Hypothalamus (tissue), 51 donors: ENCODE results near the gene SENP5.
A peak's percentile ranks its signal among the peaks of the same experiment; 100 is the strongest.
"Not testable (repeated sequence)": the region's sequence is repeated elsewhere in the genome, so short reads cannot be mapped to it uniquely, and the experiment has no call there.

Experiments used
- DNase-seq, 51 donors: peaks; one replicate each; lab custom pipeline; 2025; lab: John Stamatoyannopoulos, UW

Gene SENP5

DNA sequence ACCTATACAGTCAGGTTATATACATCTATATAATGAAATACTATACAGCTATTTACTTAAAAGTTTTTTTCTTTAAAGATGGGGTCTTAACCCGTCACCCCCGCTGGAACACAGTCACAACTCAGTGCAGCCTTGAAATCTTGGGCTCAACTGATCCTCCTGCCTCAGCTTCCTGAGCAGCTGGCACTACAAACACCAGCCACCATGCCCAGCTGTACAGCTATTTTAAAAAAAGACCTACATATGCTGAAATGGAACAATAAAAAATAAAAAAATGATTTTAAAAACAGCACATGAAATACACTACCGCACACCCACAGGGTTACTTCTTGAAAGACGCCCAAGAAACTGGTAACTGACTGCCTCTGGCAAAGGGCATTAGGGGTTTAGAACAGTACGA lies 70.9 kb downstream of the SENP5 start:
- no peak for DNase-seq

DNA sequence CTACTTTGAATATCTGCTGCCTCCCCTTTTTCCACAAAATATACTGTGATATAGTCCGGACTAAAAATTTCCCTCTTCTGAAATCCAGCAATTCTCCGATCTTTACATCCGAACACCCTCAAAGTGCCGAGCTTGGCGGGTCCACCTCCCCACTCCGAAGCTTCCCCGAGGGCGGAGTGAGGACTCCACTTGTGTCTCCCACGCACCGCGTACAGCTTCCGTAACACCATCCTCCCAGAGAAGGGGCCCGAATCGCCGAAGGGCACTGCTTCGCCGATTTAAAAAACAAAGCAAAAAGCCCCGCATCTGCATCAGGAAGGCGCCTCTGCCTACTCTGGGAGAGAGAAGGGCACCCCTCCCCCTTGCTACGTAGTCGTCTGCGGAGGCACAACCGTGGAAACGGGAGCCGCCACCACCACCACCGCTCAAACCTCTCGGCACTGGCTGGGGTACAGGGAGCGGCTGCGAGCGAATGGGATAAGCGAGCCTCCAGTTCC lies 74.1 kb downstream of the SENP5 start:
- DNase-seq, result peak in 15 of 51 donors; percentile 32 to 75 (median 57)

DNA sequence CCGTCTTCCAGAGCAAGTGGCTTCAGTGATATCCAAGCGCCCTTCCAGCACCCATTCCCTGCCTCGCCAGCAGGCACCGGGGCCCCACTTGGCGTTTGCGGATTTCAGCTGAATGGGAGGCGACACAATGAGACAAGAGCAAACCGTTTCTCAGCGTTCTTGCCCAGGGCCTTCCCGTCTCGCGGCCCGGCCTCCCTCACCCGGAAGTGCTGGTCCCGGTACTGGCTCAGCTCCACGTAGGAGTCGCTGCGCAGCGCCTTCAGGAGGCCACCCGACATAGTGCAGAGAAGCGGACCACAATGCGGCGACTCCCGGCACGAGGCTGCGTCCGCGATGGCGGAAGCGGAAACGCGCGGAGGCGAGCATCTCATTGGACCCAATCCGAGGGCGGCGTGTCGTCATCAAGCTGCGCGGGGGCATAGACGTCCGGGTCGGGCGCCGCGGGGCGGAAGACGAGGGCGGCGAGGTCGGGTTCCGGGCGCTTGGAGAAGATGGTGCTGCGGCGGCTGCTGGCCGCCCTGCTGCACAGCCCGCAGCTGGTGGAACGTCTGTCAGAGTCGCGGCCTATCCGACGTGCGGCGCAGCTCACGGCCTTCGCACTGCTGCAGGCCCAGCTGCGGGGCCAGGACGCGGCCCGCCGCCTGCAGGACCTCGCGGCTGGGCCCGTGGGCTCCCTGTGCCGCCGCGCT lies 74.7 kb downstream of the SENP5 start, which contains the start of gene NCBP2:
Gene NCBP2, minus strand, starts transcription at position 303 of the 689 bp plus-strand sequence. Its CDS starts 25 bp downstream, at position 278.
- DNase-seq, result peak; percentile 83 to 98 (median 95)

DNA sequence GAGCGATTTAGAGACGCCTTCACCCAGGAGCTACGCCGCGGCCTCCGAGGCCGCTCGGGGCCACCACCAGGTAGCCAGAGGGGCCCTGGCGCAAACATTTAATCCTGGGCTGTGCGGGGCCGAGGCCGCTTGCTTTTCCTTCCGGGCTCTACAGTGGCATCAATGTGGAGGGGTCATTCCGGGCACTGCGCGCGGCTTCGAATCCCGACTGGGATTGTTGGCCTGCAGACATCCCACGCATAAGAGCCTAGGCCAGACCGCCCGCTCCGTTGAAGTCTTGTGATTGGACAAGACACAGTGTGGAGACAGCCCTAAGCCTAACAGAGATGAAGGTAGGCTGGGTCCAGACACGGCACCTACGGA lies 75.2 kb downstream of the SENP5 start:
- DNase-seq, result peak in 12 of 51 donors; percentile 11 to 55 (median 29)

DNA sequence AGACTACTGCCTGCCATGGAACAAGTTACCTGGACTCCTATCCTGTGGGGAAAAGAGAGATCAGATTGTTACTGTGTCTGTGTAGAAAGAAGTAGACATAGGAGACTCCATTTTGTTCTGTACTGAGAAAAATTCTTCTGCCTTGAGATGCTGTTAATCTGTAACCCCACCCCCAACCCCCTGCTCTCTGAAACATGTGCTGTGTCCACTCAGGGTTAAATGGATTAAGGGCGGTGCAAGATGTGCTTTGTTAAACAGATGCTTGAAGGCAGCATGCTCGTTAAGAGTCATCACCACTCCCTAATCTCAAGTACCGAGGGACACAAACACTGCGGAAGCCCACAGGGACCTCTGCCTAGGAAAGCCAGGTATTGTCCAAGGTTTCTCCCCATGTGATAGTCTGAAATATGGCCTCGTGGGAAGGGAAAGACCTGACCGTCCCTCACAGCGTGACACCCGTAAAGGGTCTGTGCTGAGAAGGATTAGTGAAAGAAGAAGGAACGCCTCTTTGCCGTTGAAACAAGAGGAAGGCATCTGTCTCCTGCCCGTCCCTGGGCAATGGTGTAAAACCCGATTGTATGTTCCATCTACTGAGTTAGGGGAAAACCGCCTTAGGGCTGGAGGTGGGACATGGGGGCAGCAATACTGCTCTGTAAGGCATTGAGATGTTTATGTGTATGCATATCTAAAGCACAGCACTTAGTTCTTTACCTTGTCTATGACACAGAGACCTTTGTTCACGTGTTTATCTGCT lies 76.5 kb downstream of the SENP5 start:
- not testable (repeated sequence) for DNase-seq

DNA sequence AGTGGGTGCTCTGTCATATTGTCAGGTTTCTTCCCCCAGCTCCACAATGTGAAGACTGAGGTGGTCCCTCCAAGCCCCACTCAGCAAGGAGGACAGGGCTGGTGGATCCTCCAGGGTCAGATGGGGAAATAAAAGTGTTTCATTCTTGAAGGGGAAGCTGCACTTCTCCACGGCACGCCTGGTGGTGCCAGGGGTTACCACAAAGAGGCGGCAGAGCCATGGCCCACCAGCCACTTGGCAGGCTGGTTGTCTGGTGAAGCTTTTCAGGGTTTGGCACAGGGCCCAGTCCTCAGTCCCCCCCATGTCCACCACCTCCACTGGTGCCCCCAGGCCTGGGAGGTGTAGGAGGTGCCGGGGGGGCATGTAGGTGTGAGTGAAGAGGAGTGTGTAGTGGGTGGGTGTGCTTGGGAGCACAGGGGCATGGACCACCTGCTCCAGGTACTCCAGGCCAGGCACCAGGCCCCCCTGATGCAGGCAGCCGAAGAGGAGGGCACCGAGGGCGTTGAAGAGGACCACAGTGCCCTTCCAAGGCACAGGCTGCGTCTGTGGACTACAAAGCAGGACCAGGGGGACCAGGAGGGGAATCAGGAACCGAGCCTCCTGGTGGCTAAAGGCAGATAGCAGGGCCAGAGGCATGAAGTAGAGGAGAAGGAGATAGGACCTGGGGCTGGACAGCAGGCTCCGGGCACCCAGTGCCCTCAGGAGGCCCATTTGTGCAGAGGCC lies 79.6 kb downstream of the SENP5 start:
- no peak for DNase-seq

DNA sequence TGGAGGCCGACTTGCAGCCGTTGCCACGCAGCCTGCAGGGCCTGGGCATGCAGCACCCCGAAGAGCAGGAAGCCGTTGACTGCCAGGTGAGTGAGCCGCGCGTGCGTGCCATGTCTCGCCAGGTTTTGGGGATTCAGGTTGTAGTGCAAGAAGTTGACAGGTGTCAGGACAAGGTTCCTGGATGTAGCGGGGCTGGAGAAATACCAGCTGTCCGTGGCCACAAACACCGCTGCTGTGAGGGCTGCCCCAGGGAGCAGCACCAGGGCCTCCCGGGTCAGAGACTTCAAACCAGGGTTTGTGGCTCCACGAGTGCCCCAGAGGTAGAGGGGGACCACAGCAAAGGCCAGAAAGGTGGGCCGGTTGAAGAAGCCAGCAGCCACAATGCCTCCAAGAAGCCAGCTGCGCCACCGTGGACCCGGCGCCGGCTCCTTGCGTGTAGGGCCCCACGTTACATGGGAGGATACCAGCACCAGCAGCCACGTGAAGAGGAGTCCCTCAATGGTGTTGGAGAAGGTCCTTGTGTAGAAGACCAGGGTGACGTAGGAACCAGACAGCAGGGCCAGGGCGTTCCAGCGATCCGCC lies 80.2 kb downstream of the SENP5 start:
- DNase-seq, result no peak

DNA sequence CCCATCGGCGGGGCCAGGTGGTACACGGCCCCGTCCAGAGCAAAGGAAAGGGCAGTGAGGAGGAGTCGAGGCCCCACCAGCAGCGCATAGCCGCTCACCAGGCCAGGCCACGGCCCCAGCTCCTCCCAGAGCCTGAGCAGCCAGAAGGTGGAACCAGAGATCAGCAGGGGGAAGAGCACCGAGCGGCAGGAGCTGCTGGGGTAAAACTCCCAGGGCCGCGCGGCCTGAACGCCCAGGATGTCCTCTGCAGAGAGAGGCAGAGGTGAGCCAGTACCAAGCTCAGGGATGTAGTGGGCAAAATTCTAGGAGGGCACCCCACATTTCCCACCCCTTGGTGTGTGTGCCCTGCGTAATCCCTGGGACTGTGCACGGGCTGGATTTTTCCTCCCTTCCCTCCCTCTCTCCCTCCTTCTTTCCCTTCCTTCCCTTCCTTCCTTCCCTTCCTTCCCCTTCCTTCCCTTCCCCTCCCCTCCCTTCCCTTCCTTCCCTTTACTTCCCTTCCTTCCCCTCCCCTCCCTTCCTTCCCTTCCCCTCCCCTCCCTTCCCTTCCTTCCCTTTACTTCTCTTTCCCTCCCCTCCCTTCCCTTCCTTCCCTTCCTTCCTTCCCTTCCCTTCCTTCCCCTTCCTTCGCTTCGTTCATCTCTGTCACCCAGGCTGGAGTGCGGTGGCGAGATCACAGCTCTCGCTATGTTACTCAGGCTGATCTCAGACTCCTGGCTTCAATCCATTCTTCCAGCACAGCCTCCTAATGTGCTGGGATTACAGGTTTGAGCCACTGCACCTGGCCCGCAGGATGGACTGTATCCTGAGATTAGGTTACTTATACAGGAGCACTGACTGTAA lies 80.9 kb downstream of the SENP5 start:
- DNase-seq, result no peak

DNA sequence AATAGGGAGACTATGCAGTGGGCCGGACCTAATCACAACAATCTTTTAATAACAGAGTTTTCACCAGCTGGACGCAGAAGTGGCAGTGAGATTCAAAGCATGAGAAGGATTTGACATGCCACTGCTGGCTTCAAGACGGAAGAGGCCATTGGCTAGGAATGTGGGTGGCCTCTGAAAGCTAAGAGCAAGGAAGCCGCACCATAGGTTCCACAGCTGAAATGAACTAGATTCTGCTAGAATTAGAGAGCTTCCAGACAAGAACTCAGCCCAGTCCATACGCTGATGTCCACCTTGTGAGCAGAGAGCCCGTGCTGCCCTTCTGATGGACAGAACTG lies 81.5 kb downstream of the SENP5 start:
- DNase-seq, result no peak

DNA sequence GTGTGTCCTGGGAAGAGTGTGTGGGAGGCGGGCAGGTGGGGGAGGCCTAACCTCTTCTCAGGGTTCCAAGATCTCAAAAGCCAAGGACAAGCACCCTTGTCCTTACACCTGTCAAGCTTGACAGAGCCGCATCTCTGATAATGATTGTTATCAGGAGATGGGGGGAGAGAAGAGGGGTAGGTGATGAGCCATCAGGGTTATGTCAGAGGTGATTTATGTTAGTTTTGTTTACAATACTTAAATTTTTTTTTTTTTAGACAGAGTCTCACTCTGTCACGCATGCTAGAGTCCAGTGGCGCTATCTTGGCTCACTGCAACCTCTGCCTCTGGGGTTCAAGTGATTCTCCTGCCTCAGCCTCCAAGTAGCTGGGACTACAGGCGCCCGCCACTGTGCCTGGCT lies 82.0 kb downstream of the SENP5 start:
- no peak for DNase-seq

DNA sequence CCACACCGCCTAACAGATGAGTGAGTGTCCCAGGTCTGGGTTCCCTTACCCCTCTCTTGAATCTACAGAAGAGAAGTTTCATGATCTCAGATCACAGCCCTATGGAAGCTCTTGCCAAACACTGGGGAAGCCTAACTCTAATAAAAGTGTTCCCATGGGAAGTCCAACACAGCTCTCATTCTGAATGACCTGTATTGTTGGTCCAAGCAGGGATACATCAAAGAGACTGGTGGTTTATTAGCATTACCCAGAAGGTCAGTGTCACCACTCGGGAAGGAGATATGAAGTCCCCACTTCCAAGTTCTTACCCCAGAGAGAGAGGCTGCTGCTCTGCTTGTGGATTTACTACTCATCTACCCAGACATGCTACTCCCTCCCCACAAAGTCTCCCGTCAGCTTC lies 83.7 kb downstream of the SENP5 start:
- no peak for DNase-seq

DNA sequence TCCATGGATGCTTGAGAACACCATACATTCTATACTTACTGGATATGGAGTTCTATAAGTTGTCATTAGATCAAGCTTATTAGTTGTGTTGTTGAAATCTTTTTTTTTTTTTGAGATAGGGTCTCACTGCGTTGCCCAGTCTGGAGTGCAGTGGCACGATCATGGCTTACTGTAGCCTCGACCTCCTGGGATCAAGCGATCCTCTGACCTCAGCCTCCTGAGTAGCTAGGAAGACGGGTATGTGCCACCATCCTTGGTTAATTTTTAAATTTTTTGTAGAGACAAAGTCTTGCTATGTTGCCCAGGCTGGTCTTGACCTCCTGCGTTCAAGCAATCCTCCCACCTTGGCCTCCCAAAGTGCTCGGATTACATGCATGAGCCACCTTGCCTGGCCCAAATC lies 87.1 kb downstream of the SENP5 start:
- no peak for DNase-seq

DNA sequence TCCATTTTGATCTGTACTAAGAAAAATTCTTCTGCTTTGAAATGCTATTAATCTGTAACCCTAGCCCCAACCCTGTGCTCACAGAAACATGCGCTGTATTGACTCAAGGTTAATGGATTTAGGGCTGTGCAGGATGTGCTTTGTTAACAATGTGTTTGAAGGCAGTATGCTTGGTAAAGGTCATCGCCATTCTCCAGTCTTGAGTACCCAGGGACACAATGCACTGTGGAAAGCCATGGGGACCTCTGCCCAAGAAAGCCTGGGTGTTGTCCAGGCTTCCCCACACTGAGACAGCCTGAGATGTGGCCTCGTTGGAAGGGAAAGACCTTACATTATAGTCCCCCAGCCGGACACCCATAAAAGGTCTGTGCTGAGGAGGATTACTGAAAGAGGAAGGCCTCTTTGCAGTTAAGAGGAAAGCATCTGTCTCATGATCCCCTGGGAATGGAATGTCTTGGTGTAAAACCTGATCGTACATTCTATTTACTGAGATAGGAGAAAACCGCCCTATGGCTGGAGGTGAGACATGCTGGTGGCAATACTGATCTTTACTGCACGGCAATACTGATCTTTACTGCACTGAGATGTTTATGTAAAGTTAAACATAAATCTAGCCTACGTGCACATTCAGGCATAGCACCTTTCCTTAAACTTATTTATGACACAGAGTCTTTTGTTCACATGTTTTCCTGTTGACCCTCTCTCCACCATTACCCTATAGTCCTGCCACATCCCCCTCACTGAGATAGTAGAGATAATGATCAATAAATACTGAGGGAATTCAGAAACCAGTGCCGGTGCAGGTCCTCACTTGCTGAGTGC lies 94.6 kb downstream of the SENP5 start:
- DNase-seq, result no peak

DNA sequence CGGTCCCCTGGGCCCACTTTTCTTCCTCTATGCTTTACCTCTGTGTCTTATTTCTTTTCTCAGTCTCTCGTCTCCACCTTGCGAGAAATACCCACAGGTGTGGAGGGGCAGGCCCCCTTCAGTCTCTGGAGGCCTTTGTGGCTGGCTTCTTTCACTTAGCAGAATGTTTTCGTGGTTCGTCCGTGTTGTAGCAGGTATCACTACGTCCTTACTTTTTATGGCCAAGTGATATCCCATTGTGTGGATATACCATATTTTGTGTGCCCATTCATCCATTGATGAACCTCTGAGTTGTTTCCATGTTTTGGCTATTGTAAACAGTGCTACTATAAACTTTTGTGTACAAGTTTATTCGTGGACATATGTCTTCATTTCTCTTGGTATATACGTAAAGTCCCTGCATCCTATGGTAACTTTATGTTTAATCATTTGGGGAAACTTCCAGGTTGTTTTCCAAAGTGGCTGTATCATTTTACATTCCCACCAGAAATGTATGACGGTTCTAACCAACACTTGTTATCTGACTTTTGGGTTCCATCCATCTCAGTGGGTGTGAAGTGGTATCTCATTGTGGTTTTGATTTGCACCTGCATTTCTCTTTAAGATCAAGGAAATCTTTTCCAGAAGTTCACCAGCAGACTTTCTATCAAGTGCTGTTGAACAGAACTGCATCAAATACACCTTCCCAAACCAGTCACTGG lies 95.4 kb downstream of the SENP5 start:
- no peak for DNase-seq

DNA sequence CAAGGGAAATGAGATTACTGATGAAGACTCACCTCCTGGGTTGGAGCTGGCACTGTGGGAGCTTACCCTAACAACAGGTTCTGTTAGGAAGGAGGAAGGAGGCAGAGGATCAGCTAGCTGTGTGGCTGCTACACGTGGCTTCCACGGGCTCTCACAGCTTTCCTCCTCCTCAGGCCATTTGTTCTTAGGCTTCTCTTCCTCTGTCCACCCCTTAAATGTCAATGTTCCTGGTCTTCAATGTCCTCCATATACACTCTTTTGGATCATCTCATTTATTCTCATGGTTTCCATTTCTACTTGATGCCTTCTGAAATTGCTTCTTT lies 95.9 kb downstream of the SENP5 start:
- no peak for DNase-seq

DNA sequence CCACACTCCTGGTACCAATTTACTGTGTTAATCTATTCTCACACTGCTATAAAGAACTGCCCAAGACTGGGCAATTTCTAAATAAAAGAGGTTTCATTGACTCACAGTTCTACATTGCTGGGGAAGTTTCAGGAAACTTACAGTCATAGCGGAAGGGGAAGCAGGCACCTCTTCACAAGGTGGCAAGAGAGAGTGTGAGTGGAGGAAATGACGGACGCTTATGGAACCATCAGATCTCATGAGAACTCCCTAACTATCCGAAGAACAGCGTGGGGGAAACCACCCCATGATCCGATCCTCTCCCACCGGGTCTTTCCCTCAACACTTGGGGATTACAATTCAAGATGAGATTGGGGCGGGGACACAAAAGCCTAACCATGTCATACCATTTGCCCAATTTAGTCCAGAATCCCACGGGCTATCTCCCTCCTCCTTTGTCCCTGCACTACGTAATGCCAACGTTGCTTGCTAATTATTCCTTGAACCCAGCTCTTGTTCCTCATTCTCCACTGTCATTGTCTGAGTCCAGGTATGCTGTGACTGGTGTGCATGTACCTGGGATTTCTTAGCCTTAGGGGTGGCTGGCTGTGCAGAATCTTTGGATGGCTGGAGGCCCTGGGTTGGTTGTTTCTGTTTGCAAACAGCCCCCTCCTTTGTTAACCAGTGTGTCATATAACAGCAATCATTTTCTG lies 97.5 kb downstream of the SENP5 start:
- no peak for DNase-seq

DNA sequence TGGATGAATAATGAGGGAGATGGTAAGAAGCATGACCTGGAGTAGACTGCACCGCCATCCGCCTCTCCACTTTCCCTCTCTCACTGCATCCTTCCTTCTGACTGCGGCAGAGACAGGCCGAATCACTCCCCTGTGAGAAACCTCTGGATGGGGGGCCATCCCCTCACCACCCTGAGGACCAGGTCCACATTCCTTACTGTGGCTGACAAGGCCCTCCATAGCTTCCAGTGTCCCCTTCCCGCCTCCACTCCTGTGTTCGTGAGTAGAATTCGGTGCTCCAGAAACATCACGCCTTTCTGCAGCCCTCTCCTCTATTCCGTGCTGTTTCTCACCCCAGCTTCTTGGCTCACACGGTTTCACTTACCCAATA lies 98.1 kb downstream of the SENP5 start:
- DNase-seq, result no peak
